Measurements from ENCODE around the gene PCYOX1L.

Gene PCYOX1L

GRCh38 chr5:149338364-149338763, 19.5 kb upstream of the PCYOX1L start:
- no peak for DNase-seq

GRCh38 chr5:149340920-149341319, 16.9 kb upstream of the PCYOX1L start:
- no peak for DNase-seq

GRCh38 chr5:149341876-149342275, 16.0 kb upstream of the PCYOX1L start:
- DNase-seq = no peak

- DNase-seq = no peak
Measured at GRCh38 chr5:149344151-149344550, 13.7 kb upstream of the PCYOX1L start.

- DNase-seq = peak; percentile 95
Measured at GRCh38 chr5:149345147-149345891, 12.5 kb upstream of the PCYOX1L start, which contains the start of gene GRPEL2. Gene GRPEL2, plus strand, starts transcription at chr5:149345499. Its CDS starts 41 bp downstream, at chr5:149345540.

- DNase-seq = peak; percentile 6
Measured at GRCh38 chr5:149345892-149346222, 12.0 kb upstream of the PCYOX1L start.

GRCh38 chr5:149348518-149348917, 9.3 kb upstream of the PCYOX1L start:
- no peak for DNase-seq

GRCh38 chr5:149349382-149349781, 8.5 kb upstream of the PCYOX1L start:
- DNase-seq = no peak

GRCh38 chr5:149352169-149352568, 5.7 kb upstream of the PCYOX1L start:
- DNase-seq = no peak

- no peak for DNase-seq
Measured at GRCh38 chr5:149353911-149354310, 3.9 kb upstream of the PCYOX1L start.

GRCh38 chr5:149355688-149356087, 2.2 kb upstream of the PCYOX1L start:
- no peak for DNase-seq

- DNase-seq = no peak
Measured at GRCh38 chr5:149356391-149356790, 1.5 kb upstream of the PCYOX1L start.

GRCh38 chr5:149358294-149358651, 427 bp downstream of the PCYOX1L start:
- DNase-seq = peak; percentile 48

GRCh38 chr5:149358868-149359495, 1.1 kb downstream of the PCYOX1L start:
- no peak for DNase-seq

GRCh38 chr5:149360272-149360671, 2.4 kb downstream of the PCYOX1L start:
- DNase-seq = no peak

- no peak for DNase-seq
Measured at GRCh38 chr5:149362541-149362940, 4.7 kb downstream of the PCYOX1L start.

- no peak for DNase-seq
Measured at GRCh38 chr5:149363358-149363757, 5.5 kb downstream of the PCYOX1L start.

GRCh38 chr5:149363936-149364335, 6.1 kb downstream of the PCYOX1L start:
- DNase-seq = no peak

GRCh38 chr5:149364719-149365118, 6.9 kb downstream of the PCYOX1L start:
- no peak for DNase-seq

GRCh38 chr5:149365418-149365817, 7.6 kb downstream of the PCYOX1L start:
- DNase-seq = no peak

- no peak for DNase-seq
Measured at GRCh38 chr5:149366169-149366729, 8.4 kb downstream of the PCYOX1L start.

GRCh38 chr5:149367249-149367971, 9.6 kb downstream of the PCYOX1L start:
- peak; percentile 78 for DNase-seq

- DNase-seq = no peak
Measured at GRCh38 chr5:149367972-149368645, 10.3 kb downstream of the PCYOX1L start.
